Thoracic aorta (tissue), 2 donors: ENCODE data around the gene SPATA20. TPM values are rescaled to one million over a fixed set of nuclear protein-coding genes. Genes with fewer than 3 reads are reported as not detected.

ENCODE experiments used
- ATAC-seq: fragments of 150-250 bp; one replicate; pipeline ENCODE4 v1.8.0; 2017; ENCODE audit warnings: low read depth; ENCODE audit not compliant: insufficient number of reproducible peaks, low FRiP score
- DNase-seq: peaks from one replicate; pipeline ENCODE4 v3.0.0-alpha.2; 2020; ENCODE audit warnings: low spot score
- H3K27ac ChIP-seq, 2 donors: fragments of 200-600 bp; sonication (generic); 1 replicate in 1 of 2; 2 replicates in 1 of 2; pipeline ENCODE4 v1.5.1; 2016; ENCODE audit warnings: mild to moderate bottlenecking in 2 of 2, moderate library complexity in 2 of 2
- H3K27me3 ChIP-seq: fragments of 200-600 bp; sonication (generic); replicated peaks from 2 replicates; pipeline ENCODE4 v1.6.0; 2016; ENCODE audit warnings: mild to moderate bottlenecking; ENCODE audit not compliant: insufficient read depth
- H3K36me3 ChIP-seq: fragments of 200-600 bp; sonication (generic); one replicate; pipeline ENCODE4 v1.5.1; 2016
- H3K4me1 ChIP-seq, 2 donors: fragments of 200-600 bp; sonication (generic); 1 replicate in 1 of 2; 2 replicates in 1 of 2; pipeline versions ENCODE4 v1.5.1 to v1.6.0; 2016; ENCODE audit warnings: low read depth in 2 of 2, mild to moderate bottlenecking in 1 of 2; ENCODE audit not compliant: control insufficient read depth in 1 of 2
- H3K4me3 ChIP-seq: fragments of 200-600 bp; sonication (generic); 2 replicates; pipeline ENCODE4 v1.5.1; 2016; ENCODE audit warnings: mild to moderate bottlenecking
- H3K9me3 ChIP-seq: fragments of 200-600 bp; sonication (generic); 2 replicates; pipeline ENCODE4 v1.5.1; 2016
- total RNA-seq, 2 donors: library from RNA; depleted of rRNA; stranded (reverse); fragments of >200 nt; gene quantifications; one replicate each; pipeline versions ENCODE4 v1.1.0 to v1.2.3, GENCODE V29; 2016
- TF ChIP-seq, protein P1 (sequence below): fragments of 200-600 bp; sonication (generic); IDR thresholded peaks from one replicate; pipeline ENCODE4 v1.5.1; 2019; ENCODE audit warnings: antibody characterized with exemption

The SPATA20 gene
- total RNA-seq, 2 donors from 2014 or later = 82.8 to 118 TPM

DNA sequence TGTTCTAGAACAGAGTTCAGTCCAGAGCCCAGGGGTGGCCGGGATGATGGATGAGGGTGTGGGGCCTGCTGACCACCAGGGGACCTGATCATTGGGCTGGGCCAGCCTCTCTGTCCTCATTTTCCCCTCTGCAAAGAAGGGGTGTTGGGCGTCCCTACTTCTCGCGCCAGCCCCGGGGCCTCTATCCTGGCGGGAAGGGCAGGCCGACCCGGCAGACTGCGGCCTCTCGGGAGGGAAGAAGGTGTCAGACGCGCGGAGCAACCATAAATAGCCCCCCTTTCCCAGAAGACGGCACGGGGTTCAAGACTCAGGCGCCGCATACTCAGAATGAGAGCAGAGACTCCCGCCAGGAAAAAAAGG lies 11.6 kb downstream of the SPATA20 start:
- Histone ChIP-seq H3K36me3 (peaks cover 12% of the 10 kb centered on the region), H3K27ac (no peak overlapping the region), H3K4me1 (peaks cover 27 to 29% of the 10 kb centered on the region in 2 donors), H3K4me3 (peak overlapping the region; percentile 75), H3K27me3 (peaks cover 5% of the 10 kb centered on the region), H3K9me3 (no peaks in the 10 kb centered on the region)
- DNase-seq (no peak), ATAC-seq (no peak)
- TF ChIP-seq, protein P1, sequence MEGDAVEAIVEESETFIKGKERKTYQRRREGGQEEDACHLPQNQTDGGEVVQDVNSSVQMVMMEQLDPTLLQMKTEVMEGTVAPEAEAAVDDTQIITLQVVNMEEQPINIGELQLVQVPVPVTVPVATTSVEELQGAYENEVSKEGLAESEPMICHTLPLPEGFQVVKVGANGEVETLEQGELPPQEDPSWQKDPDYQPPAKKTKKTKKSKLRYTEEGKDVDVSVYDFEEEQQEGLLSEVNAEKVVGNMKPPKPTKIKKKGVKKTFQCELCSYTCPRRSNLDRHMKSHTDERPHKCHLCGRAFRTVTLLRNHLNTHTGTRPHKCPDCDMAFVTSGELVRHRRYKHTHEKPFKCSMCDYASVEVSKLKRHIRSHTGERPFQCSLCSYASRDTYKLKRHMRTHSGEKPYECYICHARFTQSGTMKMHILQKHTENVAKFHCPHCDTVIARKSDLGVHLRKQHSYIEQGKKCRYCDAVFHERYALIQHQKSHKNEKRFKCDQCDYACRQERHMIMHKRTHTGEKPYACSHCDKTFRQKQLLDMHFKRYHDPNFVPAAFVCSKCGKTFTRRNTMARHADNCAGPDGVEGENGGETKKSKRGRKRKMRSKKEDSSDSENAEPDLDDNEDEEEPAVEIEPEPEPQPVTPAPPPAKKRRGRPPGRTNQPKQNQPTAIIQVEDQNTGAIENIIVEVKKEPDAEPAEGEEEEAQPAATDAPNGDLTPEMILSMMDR = no peak

DNA sequence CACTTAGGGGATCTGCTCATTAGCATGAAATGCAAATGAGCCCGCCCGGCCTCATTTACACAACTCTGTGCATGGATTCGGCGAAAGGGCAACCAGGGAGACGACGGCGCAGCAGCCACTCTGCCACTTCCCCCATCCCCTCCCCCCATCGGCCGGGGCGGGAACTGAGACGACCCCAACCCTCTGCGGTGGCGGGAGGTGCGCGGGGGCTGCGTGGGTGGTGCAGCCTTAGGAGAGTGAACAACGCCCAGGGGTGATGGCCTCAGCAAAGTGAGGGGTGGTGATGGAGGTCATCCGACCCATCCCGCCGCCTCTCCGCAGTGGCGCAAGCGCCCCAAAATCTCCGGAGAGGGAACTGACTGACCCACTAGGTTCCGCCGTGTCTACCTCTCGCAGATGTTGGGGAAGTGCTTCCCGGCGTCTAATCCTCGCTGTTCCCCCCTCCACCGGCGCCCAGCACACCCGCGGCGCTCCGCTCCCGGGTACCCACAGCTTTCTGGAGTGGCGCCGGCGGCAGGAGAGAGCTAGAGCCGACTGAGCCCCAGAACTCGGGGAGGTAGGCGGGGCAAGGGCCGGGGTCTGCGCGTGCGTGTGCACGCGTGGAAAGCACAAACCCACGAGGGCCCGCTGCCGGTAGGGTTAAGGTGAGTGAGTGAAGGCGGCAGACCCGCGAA lies 12.1 kb downstream of the SPATA20 start:
- TF ChIP-seq, protein P1 = no peak
- Histone ChIP-seq H3K4me1 (peaks cover 27 to 35% of the 10 kb centered on the region in 2 donors), H3K27ac (no peak overlapping the region), H3K4me3 (peak overlapping the region; percentile 75), H3K9me3 (no peaks in the 10 kb centered on the region), H3K27me3 (peaks cover 5% of the 10 kb centered on the region), H3K36me3 (peaks cover 12% of the 10 kb centered on the region)
- ATAC-seq = no peak
- DNase-seq = no peak

DNA sequence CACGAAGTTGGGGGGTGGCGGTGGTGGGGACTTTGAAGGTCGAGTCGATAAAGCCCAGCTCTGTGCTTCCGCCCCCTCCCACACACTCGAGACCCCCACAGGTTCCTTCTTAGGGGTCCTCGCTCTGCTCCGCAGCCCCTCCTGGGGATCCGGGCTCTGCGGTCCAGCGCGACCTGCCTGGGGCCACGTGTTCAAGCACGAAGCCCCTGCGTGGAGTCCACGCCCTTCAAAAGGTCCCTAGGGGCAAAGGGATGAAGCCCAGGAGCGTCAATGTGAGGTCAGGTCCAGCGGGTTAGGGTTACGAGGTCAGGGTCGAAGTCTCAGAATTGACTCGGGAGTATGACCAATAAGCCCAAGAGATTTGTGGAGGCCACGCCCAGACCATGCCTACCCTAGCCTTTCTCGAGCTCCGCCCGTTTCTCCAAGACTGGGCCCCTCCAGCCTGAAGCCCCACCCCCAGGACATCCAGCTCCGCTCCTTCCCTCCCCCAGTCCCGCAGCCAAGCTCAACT lies 12.8 kb downstream of the SPATA20 start:
- Histone ChIP-seq H3K4me3 (peak overlapping the region; percentile 75), H3K9me3 (no peaks in the 10 kb centered on the region), H3K27ac (no peak overlapping the region), H3K4me1 (peaks cover 27 to 39% of the 10 kb centered on the region in 2 donors), H3K36me3 (peaks cover 12% of the 10 kb centered on the region), H3K27me3 (peaks cover 5% of the 10 kb centered on the region)
- DNase-seq (peak; percentile 38), ATAC-seq (no peak)
- TF ChIP-seq, protein P1 = no peak

DNA sequence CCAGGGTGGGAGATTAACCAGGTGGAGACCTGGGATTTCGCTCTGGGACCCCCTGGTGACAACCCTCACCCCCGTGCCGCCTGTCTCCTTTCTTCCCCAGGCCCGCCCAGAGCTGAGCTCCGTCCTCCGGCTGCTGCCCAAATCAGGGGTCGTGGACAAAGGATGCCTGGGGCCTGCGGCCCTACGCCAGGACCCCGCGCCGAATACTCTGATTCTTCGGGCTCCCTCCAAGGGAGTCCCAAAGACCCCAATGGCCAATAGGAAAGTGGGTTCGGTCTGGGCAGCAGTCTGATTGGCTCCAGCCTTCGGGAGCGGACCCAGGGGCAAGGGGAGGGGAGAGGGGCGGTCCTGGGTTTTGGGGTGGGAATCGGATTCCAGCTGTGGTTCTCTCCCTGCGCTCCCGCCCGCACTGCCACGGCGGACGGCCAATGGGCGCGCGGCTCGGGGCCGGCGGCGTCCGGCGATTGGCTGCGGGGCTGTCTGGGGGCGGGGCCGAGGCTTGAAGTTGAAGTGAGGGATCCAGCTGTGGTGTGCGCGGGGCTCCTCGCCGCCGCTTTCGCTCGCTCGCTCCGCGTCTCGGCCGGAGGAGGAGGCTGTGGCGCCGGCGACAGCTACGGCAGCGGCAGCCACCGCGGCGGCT lies 13.3 kb downstream of the SPATA20 start, which contains the start of gene CACNA1G:
Gene CACNA1G, plus strand, starts transcription at position 531 of the 640 bp plus-strand sequence. CDS start 745 bp downstream, outside the sequence.
- DNase-seq = peak; percentile 69
- Histone ChIP-seq H3K27me3 (peaks cover 5% of the 10 kb centered on the region), H3K27ac (no peak within 1 kb of the TSS), H3K36me3 (peaks cover 8% of the 10 kb centered on the region), H3K4me1 (peaks cover 27 to 45% of the 10 kb centered on the region in 2 donors), H3K4me3 (peak within 1 kb of the TSS; percentile 75), H3K9me3 (no peaks in the 10 kb centered on the region)
- ATAC-seq = peak; percentile 39
- TF ChIP-seq, protein P1 = no peak

DNA sequence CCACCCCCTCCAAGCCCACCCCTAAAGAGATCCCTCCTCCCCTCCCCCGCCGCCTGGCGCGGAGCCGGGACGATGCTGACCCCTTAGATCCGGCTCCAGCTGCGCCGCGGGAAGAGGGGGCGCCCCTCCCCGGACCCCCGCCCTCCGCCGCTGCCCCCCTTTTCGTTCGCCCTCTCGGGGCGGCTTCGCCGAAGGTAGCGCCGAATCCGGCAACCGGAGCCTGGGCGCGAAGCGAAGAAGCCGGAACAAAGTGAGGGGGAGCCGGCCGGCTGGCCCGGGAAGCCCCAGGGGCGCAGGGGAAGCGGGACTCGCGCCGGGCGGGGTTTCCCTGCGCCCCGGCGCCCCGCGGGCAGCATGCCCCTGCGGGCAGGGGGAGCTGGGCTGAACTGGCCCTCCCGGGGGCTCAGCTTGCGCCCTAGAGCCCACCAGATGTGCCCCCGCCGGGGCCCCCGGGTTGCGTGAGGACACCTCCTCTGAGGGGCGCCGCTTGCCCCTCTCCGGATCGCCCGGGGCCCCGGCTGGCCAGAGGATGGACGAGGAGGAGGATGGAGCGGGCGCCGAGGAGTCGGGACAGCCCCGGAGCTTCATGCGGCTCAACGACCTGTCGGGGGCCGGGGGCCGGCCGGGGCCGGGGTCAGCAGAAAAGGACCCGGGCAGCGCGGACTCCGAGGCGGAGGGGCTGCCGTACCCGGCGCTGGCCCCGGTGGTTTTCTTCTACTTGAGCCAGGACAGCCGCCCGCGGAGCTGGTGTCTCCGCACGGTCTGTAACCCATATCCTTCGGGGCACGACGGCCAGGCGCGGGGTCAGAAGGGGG lies 14.2 kb downstream of the SPATA20 start:
- H3K36me3 ChIP-seq = no peaks in the 10 kb centered on the region
- no peak overlapping the region for H3K27ac ChIP-seq
- TF ChIP-seq, protein P1 = no peak
- ATAC-seq (no peak), DNase-seq (no peak)
- peaks cover 5% of the 10 kb centered on the region for H3K27me3 ChIP-seq
- H3K9me3 ChIP-seq = no peaks in the 10 kb centered on the region
- peaks cover 27 to 50% of the 10 kb centered on the region in 2 donors for H3K4me1 ChIP-seq
- H3K4me3 ChIP-seq = peak overlapping the region; percentile 75
